GM21526 (cell line): ENCODE results near the gene MAPK8.
"Not testable (repeated sequence)": the region's sequence is repeated elsewhere in the genome, so short reads cannot be mapped to it uniquely, and the experiment has no call there.

Source experiments
- ATAC-seq: cut with Tn5 transposase; IDR thresholded peaks from one replicate; pipeline ENCODE4 v1.9.1; 2021; ENCODE audit warnings: moderate library complexity; ENCODE audit not compliant: unreplicated experiment, low FRiP score

MAPK8 gene

GRCh38 chr10:48306265-48306869 lies at the start of gene MAPK8:
Gene MAPK8, plus strand, starts transcription at chr10:48306677. Its CDS starts 94,984 bp downstream, at chr10:48401661.
- ATAC-seq = peak; percentile 76

DNA sequence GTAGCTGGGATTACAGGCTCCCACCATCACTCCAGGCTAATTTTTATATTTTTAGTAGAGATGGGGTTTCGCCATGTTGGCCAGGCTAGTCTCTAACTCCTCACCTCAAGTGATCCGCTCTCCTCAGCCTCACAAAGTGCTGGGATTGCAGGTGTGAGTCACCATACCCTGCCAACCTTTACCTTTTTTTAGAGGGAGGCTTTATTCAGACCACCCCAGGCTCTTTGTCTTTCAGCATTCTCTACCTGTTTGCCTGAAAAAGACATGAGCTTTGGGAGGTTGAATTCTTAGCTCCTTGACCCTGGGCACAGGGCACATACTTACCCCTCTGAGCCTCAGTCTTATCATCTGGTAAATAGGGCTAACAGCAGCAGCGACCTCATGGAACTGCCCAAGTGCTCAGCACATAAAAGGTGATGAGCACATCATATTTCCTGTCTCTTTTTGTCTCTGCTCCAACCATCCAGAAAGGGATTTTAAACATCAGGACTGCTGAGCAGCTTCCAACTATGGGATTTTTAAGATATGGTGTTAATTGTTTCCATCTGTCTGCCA lies 49.0 kb upstream of the MAPK8 start:
- no peak for ATAC-seq

- ATAC-seq = no peak
Observed at GRCh38 chr10:48258105-48258504, 48.4 kb upstream of the MAPK8 start.

- no peak for ATAC-seq
Observed at GRCh38 chr10:48266528-48266927, 39.9 kb upstream of the MAPK8 start.

DNA sequence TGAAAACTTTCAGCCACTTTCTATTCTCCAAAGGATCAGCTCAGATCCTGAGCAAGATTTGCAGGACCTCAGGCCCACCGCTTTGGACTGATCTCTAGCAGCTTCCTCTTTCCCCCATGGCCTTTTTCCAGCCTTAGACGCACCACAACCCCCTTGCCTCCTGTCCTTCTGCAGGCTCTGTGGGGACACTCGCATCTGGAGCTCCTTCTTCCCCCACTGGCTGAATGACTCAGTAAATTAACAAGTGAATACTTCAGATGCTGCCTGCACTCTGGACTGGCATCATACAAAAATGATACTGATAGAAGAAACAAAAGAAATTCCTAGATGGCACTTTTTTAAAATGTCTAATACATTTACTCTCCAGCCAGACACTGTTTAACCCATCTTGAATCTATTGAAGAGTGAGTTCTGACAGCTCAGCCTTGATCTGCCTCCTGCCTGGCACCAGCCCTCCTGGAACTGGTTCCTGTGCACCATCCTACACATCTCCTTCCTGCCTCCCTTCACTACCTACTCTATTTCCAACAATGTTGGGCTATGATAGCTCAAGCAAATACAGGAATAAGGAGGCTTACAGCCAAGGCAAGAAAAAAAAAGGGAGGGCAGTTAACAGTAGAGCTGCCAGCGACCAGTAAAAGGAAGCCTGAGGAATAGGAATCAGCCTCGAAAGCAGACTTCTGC lies 35.3 kb upstream of the MAPK8 start:
- no peak for ATAC-seq

DNA sequence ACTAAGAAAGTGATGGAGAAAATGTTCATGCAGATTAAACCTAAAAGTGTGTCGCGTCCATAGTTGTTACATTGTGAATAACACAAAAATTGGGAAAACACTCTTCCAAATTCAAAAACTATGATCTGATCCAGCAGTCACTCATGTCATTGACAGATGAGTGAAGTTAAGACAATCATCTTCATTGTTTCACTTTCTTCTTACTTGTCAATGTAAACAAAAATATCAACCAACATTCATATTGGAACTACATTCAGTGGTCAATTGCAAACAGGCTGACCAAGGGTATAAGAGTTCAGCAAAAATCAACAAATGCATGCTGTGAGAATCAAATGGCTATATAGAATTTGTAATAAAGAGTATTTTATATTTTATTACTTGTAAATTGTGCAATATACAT lies 33.8 kb upstream of the MAPK8 start:
- ATAC-seq = no peak

DNA sequence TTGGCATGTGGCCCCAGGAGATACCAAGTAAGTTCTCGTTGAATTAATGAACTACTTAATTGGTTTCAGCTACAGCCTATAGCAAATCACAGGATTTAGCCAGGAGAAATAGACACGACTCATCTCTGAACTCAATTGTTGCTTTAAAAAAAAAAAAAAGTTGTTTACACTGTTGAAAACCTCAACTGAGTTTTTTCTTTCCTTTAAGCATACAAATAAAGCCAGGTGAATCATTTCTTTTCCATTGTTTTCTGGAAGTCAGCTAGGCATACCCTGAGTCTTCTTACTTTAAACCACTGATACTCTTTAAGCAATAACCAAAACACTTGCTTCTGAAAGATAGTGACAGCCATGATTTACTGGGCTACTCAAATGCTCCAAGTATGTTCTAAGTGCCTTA lies 32.7 kb upstream of the MAPK8 start:
- ATAC-seq = no peak

DNA sequence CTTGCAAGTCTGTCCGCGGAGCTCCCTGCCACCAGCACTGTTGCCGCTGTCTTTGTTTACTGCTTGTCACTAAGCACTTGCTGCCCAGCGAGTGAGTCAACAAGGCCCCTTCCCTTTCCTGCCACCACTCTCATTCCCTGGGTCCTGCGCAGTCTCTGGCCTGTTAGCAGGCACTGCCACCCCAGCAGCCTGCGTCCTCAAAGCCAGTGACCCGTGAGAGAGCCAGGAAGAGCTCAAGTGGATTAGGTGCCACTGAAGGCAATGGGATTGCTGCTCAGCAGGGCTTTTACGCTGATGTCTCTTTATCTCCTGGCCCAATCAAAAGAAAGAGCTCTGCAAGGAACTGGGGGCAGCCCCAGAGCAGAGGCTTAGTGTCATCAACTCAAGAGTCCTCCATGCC lies 31.8 kb upstream of the MAPK8 start, which contains the start of gene FRMPD2:
Gene FRMPD2, minus strand, starts transcription at position 61 of the 400 bp plus-strand sequence. CDS start 129 bp downstream, outside the sequence.
- ATAC-seq = no peak

DNA sequence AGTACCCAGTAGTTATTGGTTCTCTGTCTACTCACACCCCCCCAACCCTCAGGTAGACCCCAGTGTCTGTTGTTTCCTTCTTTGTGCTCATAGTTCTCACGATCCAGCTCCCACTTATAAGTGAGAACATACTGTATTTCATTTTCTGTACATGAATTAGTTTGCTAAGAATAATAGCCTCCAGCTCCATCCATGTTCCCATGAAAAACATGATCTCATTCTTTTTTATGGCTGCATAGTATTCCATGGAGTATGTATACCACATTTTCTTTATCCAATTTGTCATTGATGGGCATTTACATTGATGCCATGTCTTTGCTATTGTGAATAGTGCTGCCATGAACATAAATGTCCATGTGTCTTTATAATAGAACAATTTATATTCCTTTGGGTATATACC lies 29.4 kb upstream of the MAPK8 start:
- ATAC-seq = no peak

GRCh38 chr10:48279081-48279751 lies 27.3 kb upstream of the MAPK8 start:
- ATAC-seq = peak; percentile 88

GRCh38 chr10:48281697-48282096 lies 24.8 kb upstream of the MAPK8 start:
- ATAC-seq = not testable (repeated sequence)

DNA sequence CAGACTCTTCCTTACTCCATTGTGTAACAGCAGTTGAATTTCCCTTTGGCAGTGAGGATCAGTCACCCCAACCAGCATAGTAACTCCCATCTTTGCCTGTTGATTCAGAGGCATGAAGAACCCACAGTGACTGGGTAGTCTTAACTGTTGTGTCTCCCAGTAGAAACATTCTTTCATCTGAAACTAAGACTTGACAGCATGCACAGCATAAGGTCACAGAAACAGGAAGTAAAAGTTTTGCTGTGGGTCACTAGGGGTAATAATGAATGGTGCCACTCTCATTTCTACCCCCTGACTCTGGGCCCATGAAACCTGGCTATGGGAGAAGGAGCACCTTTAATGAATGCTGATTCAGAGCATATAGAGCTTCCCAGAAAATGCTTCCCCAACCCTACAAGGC lies 23.6 kb upstream of the MAPK8 start:
- peak; percentile 72 for ATAC-seq

DNA sequence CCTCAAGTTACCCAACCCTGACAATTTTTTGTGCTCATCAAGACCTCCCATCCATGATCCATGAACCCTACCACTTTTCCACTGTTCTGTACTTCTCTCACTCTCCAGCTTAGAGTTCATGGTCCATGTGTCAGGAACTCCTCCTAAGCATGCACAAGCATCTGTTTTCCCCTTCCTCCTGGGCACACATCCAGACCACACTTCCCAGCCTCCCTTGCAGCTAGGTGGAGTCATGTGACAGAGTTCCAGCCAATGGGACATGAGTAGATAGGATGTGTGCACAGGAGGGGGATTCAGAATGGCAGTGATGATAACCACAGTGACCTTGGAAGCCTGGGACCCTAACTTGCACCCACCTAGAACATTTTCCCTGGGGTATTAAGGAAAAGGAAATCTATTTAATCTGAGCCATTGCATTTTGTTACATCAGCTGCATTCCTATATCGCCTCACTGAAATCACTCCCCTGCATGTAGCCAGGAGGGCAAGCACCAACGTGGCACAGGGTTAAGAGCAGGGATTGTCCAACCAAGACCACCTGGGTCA lies 22.4 kb upstream of the MAPK8 start:
- no peak for ATAC-seq

DNA sequence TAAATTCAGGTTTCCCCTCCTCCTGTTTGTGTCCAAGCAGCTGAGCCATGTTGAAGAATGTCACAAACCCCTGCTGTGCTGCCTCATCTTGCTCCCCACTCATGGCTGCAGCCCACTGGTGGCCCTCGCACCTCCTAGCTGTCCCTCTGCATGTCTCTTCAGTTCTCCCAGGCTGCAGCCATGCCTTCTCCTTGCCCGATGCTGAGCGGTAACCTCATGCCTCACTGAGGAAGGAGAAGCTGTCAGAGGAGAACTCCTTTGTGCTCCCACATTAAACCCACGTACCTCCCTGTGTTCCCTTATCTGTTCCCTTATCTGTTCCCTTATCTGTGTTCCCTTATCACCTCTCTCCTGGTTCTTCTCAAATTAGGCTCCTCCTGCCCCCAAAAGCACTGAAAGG lies 21.7 kb upstream of the MAPK8 start:
- ATAC-seq = no peak

- no peak for ATAC-seq
Observed at GRCh38 chr10:48285710-48286109, 20.8 kb upstream of the MAPK8 start.

DNA sequence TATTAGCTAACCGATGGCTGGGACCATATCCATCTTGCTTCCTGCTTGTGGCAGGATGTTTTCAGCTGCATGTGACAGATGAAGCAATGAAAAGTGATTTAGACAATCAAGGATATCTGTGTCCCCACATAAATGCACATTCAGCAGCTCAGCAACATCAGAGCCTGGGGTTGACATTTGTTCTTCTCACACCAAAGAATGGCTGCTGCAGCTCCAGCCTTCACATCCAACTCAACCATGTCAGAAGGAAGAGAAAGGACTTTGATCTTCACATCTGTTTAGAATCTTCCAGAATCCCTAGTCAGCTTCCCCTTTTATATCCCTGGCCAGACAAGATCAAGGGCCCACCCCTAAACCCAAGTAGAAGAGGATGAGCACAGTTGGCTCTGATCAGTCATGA lies 20.1 kb upstream of the MAPK8 start:
- ATAC-seq = no peak

- no peak for ATAC-seq
Observed at GRCh38 chr10:48287417-48288391, 18.8 kb upstream of the MAPK8 start.

- ATAC-seq = no peak
Observed at GRCh38 chr10:48288661-48289060, 17.8 kb upstream of the MAPK8 start.

DNA sequence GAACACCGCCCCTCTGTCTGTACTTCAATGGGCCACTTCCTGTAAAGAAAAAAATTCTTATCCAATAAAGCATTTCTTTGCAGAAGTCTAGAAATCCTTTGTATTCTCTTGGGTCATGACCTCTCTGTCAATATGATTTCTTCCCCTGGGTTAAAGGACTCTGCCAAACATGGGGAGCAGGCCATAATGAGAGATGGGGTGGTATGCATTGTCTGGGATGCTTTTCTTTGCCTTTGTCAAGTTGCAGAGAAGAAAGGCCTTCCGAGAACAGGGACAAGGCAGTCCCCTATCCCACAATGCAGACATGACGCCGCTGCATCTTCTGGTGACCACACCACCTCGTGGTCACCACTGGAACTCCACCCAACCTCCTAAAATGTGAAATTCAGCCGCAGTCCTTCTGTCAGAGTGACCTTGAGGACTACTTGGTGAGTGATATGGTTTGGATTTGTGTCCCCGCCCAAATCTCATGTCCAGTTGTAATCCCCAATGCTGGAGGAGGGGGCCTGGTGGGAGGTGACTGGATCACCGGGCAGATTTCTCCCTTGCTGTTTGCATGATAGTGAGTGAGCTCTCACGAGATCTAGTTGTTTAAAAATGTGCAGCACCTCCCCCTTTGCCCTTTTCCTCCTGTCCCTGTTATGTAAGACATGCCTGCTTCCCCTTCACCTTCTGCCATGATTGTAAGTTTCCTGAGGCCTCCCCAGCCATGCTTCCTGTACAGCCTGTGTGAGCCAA lies 16.8 kb upstream of the MAPK8 start:
- no peak for ATAC-seq
